ENCODE data around the gene MRPL28.
"Not testable (repeated sequence)": the region's sequence is repeated elsewhere in the genome, so short reads cannot be mapped to it uniquely, and the experiment has no call there.

The MRPL28 gene

GRCh38 chr16:370443-370842 is at the start of gene MRPL28:
MRPL28 (minus strand) TSS chr16:370538; CDS start chr16:370218, 320 bp downstream.
- peak; percentile 98 for DNase-seq (ENCODE audit: low spot score)

GRCh38 chr16:415170-415498 is 44.8 kb upstream of the MRPL28 start:
- DNase-seq (ENCODE audit: low spot score) = not testable (repeated sequence)

- no peak for DNase-seq (ENCODE audit: low spot score)
These were observed 44.2 kb upstream of the MRPL28 start for GRCh38 chr16:414395-415169.

GRCh38 chr16:411576-412265 is 41.4 kb upstream of the MRPL28 start:
- DNase-seq (ENCODE audit: low spot score) = no peak

GRCh38 chr16:410516-411178 is 40.3 kb upstream of the MRPL28 start:
- DNase-seq (ENCODE audit: low spot score) = no peak

GRCh38 chr16:407253-407652 is 36.9 kb upstream of the MRPL28 start:
- DNase-seq (ENCODE audit: low spot score) = no peak

- DNase-seq (ENCODE audit: low spot score) = no peak
These were observed 35.5 kb upstream of the MRPL28 start for GRCh38 chr16:405548-406506.

GRCh38 chr16:404971-405486 is 34.7 kb upstream of the MRPL28 start:
- no peak for DNase-seq (ENCODE audit: low spot score)

GRCh38 chr16:401468-402348 is 31.4 kb upstream of the MRPL28 start, which contains the start of gene DECR2:
DECR2 (plus strand) TSS chr16:401885; CDS start chr16:401964, 79 bp downstream.
- DNase-seq (ENCODE audit: low spot score) = peak; percentile 90

GRCh38 chr16:400061-400591 is 29.8 kb upstream of the MRPL28 start:
- DNase-seq (ENCODE audit: low spot score) = no peak

- DNase-seq (ENCODE audit: low spot score) = no peak
These were observed 29.1 kb upstream of the MRPL28 start for GRCh38 chr16:399340-400019.

- DNase-seq (ENCODE audit: low spot score) = no peak
These were observed 28.4 kb upstream of the MRPL28 start for GRCh38 chr16:398561-399339.

GRCh38 chr16:397736-398332 is 27.5 kb upstream of the MRPL28 start:
- DNase-seq (ENCODE audit: low spot score) = peak; percentile 63

GRCh38 chr16:397135-397661 is 26.9 kb upstream of the MRPL28 start, which contains the start of gene NME4:
NME4 (plus strand) TSS chr16:397199; CDS start chr16:397223, 24 bp downstream.
- DNase-seq (ENCODE audit: low spot score) = no peak

- no peak for DNase-seq (ENCODE audit: low spot score)
These were observed 26.3 kb upstream of the MRPL28 start for GRCh38 chr16:396605-397004.

GRCh38 chr16:396199-396598 is 25.9 kb upstream of the MRPL28 start:
- DNase-seq (ENCODE audit: low spot score) = no peak

GRCh38 chr16:392450-393030 is 22.2 kb upstream of the MRPL28 start:
- peak; percentile 1 for DNase-seq (ENCODE audit: low spot score)

GRCh38 chr16:391885-392335 is 21.6 kb upstream of the MRPL28 start:
- no peak for DNase-seq (ENCODE audit: low spot score)

Data from Ammon's horn (tissue), 1 donor.